ENCODE measurements around the gene MORF4L2. TPM values are rescaled to one million over a fixed set of nuclear protein-coding genes. Genes with fewer than 3 reads are reported as not detected.

Gene MORF4L2
- total RNA-seq, 6 experiments from 2014 or later: 148 to 252 (median 183) TPM

DNA sequence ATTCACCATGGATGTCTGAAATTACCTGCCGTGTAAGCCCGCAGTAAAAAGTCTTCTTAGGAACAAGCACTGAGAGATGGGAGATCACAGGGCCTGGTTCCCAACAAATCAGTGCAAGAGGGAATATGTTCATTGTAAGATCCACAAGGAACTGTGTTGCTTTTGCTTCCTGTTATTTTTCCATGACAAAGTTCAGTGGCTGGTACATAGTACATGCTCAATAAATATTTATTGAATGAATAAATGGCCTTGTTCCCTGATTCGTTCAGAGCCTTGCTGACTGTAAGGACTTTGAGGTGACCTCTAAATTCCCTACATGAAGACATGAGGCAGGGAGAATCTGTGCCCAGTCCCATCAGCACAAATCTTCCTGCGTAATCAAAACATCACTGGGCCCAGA is 31.6 kb upstream of the MORF4L2 start:
- no peak overlapping the region for H3K27ac ChIP-seq
- no peak for DNase-seq
- no peak for ATAC-seq

DNA sequence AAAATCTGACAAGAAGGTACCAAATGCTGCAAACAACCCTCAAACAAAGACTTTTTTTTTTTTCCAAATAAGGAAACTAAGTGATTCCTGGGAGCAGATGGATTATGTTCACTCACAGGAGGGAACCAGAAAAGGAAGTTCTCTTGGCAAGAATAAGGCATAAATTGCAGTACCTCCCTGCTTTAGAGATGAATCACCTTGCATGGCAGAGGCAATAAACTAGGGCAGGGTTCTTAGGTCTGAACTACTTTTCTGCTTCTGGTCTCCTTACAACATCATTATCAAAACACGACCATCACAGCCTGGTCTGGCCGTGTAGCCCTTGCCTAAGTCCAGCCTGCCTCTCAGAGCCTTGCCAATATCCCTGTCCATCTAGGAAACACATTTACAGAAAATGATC is 30.5 kb upstream of the MORF4L2 start:
- no peak for TF ChIP-seq POLR2A (IDR thresholded peaks at IDR 0.05)
- TF ChIP-seq, protein P1, sequence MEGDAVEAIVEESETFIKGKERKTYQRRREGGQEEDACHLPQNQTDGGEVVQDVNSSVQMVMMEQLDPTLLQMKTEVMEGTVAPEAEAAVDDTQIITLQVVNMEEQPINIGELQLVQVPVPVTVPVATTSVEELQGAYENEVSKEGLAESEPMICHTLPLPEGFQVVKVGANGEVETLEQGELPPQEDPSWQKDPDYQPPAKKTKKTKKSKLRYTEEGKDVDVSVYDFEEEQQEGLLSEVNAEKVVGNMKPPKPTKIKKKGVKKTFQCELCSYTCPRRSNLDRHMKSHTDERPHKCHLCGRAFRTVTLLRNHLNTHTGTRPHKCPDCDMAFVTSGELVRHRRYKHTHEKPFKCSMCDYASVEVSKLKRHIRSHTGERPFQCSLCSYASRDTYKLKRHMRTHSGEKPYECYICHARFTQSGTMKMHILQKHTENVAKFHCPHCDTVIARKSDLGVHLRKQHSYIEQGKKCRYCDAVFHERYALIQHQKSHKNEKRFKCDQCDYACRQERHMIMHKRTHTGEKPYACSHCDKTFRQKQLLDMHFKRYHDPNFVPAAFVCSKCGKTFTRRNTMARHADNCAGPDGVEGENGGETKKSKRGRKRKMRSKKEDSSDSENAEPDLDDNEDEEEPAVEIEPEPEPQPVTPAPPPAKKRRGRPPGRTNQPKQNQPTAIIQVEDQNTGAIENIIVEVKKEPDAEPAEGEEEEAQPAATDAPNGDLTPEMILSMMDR (IDR thresholded peaks at IDR 0.05): no peak
- no peak overlapping the region for H3K27ac ChIP-seq

More for the DNA sequence above, 31.6 kb upstream of the MORF4L2 start:
- Histone ChIP-seq H3K27me3 (no peaks in the 10 kb centered on the region), H3K9me3 (no peaks in the 10 kb centered on the region), H3K4me1 (no peaks in the 10 kb centered on the region), H3K4me3 (no peak overlapping the region), H3K36me3 (no peaks in the 10 kb centered on the region)
- intact Hi-C loops (cut with DNase I): no loop called here
- 71% methylated on average over 3 of the region's 4 CpGs for WGBS (ENCODE audit: insufficient coverage, low coverage, low lambda C conversion rate, missing lambda C conversion rate)
- TF ChIP-seq, protein P1 (IDR thresholded peaks at IDR 0.05): no peak
- TF ChIP-seq POLR2A (IDR thresholded peaks at IDR 0.05): no peak

DNA sequence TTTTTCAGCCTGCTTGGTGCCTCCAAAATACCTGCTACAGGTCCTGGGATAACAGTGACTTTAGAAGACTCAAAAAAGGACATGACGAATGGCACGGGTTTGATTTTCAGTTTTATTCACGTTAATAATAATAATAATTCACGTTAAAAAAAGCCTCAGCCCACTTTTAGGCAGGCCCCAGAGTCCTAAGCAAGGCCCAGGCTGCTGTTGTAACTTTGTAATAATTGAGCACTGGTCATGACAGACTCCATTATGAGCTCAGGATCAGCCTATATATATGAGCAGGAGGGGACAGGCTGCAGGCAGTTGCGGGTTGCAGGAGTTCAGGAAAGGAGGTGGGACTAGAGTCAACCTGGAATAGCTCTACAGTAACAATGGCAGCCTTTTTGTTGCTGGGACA is 24.1 kb upstream of the MORF4L2 start, which contains the start of gene TMEM31:
TMEM31 (plus strand) TSS at position 301 of the 400 bp plus-strand sequence. CDS start 1,350 bp downstream, outside the sequence.
- Histone ChIP-seq H3K4me3 (no peak within 1 kb of the TSS), H3K27ac (no peak within 1 kb of the TSS), H3K4me1 (no peaks in the 10 kb centered on the region), H3K36me3 (no peaks in the 10 kb centered on the region), H3K27me3 (no peaks in the 10 kb centered on the region), H3K9me3 (no peaks in the 10 kb centered on the region)
- no peak for TF ChIP-seq POLR2A (IDR thresholded peaks at IDR 0.05)
- TF ChIP-seq, protein P1 (IDR thresholded peaks at IDR 0.05): no peak
- 69% methylated on average over 4 of the region's 5 CpGs for whole genome bisulfite sequencing (ENCODE audit: insufficient coverage, low coverage, low lambda C conversion rate, missing lambda C conversion rate)
- DNase-seq (no peak), ATAC-seq (no peak)
- intact Hi-C loops (cut with DNase I): no loop called here

More for the DNA sequence above, 30.5 kb upstream of the MORF4L2 start:
- 70% methylated on average over 2 of the region's 2 CpGs for WGBS (ENCODE audit: insufficient coverage, low coverage, low lambda C conversion rate, missing lambda C conversion rate)
- no peaks in the 10 kb centered on the region for H3K4me1 ChIP-seq
- ATAC-seq (no peak), DNase-seq (no peak)
- H3K9me3 ChIP-seq: no peaks in the 10 kb centered on the region
- H3K4me3 ChIP-seq: no peak overlapping the region
- no peaks in the 10 kb centered on the region for H3K27me3 ChIP-seq
- intact Hi-C loops (cut with DNase I): no loop called here
- no peaks in the 10 kb centered on the region for H3K36me3 ChIP-seq

DNA sequence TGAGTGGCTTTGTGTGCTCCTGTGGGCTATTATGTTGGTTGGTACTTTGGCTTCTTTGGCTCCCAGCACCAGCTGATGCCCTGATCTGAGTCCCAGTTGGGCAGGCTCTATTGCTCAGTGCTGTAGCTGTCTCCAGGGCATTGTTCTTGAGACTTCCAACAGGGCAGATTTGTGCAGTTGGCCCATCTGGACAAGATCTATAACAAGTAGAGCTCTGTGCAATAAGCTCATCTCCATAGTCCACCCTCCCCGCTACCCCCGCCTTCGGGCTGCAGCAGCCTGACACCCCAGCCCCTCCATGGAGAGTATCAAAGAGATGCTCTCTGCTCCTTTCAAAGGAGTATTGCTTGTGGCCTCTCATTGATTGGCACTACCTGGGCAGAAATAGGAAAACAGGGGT is 18.4 kb upstream of the MORF4L2 start:
- intact Hi-C loops (cut with DNase I): no loop called here
- Histone ChIP-seq H3K27me3 (no peaks in the 10 kb centered on the region), H3K36me3 (no peaks in the 10 kb centered on the region), H3K27ac (no peak overlapping the region), H3K4me1 (no peaks in the 10 kb centered on the region), H3K4me3 (no peak overlapping the region), H3K9me3 (no peaks in the 10 kb centered on the region)
- TF ChIP-seq, protein P1 (IDR thresholded peaks at IDR 0.05): no peak
- TF ChIP-seq POLR2A (IDR thresholded peaks at IDR 0.05): no peak
- ATAC-seq (no peak), DNase-seq (no peak)
- no CpG with 5 or more reads among the region's 3 CpGs for WGBS (ENCODE audit: insufficient coverage, low coverage, low lambda C conversion rate, missing lambda C conversion rate)

DNA sequence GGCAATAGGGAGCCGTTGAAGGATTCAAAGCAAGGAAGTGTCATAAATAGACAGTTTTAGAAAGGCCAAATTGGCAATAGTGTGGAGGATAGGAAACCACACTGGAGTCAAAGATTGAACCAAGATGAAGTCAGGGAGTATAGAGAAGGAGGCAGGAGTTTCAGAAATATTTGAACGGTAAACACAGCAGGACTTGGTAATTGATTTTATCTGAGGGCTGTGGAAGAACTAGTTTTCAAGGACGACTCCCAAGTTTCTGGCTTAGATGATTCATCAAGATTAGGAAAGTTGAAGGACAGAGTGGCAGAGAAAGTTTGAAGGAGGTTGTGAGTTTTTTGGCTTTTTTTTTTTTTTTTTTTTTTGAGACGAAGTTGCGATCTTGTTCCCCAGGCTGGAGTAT is 12.7 kb upstream of the MORF4L2 start:
- Histone ChIP-seq H3K27ac (no peak overlapping the region), H3K36me3 (no peaks in the 10 kb centered on the region), H3K4me3 (no peak overlapping the region), H3K4me1 (no peaks in the 10 kb centered on the region), H3K9me3 (no peaks in the 10 kb centered on the region), H3K27me3 (no peaks in the 10 kb centered on the region)
- TF ChIP-seq, protein P1 (IDR thresholded peaks at IDR 0.05): no peak
- TF ChIP-seq POLR2A (IDR thresholded peaks at IDR 0.05): no peak
- DNase-seq (no peak), ATAC-seq (no peak)
- 64% methylated on average over 4 of the region's 5 CpGs for WGBS (ENCODE audit: insufficient coverage, low coverage, low lambda C conversion rate, missing lambda C conversion rate)
- intact Hi-C loops (cut with DNase I): loop anchor here in 1 of 2 donors (10.0 kb wide), 1 partner anchor 106 kb away; no protein-coding TSS in a partner anchor
